HCT116 (cell line): ENCODE data around the gene SLC6A6. TPM values are rescaled to one million over a fixed set of nuclear protein-coding genes. Genes with fewer than 3 reads are reported as not detected.

Source experiments
- ATAC-seq: fragments of 200-7000 bp; cut with Tn5 transposase; 2 replicates; pipeline ENCODE4 v1.9.1; 2020; ENCODE audit warnings: mild to moderate bottlenecking, moderate library complexity
- BruUV-seq: library from RNA; stranded (reverse); fragments of 400-500 nt; replicated peaks from 2 replicates; lab custom pipeline; 2021; lab: Mats Ljungman, UMichigan
- CTCF ChIA-PET: fragments of 300-600 bp; sonication (Branson Sonifier 250); formaldehyde crosslinking; loops from one replicate; lab custom pipeline; 2021; ENCODE audit warnings: antibody characterized with exemption; lab: Charles Lee
- POLR2A ChIA-PET: fragments of 300-600, 350-600 bp; sonication (Branson Sonifier 250); formaldehyde crosslinking; loops from one replicate; lab custom pipeline; 2021; ENCODE audit warnings: antibody characterized with exemption; lab: Charles Lee
- RAD21 ChIA-PET, 2 experiments: fragments of 300-600 bp; sonication (Branson Sonifier 250); formaldehyde crosslinking; loops; one replicate each; lab custom pipeline; 2023; ENCODE audit warnings: low total read pairs in 2 of 2; ENCODE audit not compliant: uncharacterized antibody in 2 of 2, unreplicated experiment in 2 of 2, low non-redundant PET in 1 of 2; lab: Charles Lee
- DNase-seq: peaks from one replicate; pipeline ENCODE4 v3.0.0-alpha.2; 2010; ENCODE audit warnings: low read depth, low spot score
- H2AFZ ChIP-seq: fragments of 200-600 bp; shearing (Covaris generic), sonication (generic); 2 replicates; pipeline ENCODE4 v1.6.1; 2017; ENCODE audit warnings: low read depth, mixed run types, mixed read lengths, antibody characterized with exemption, low read length; ENCODE audit not compliant: poor library complexity, severe bottlenecking
- H3K27ac ChIP-seq: 2 replicates; pipeline ENCODE4 v1.5.1; 2012; ENCODE audit warnings: low read depth, low read length
- H3K27me3 ChIP-seq: fragments of 200-600 bp; sonication (generic); 2 replicates; pipeline ENCODE4 v1.6.1; 2016; ENCODE audit warnings: mixed run types, low read length, mixed read lengths; ENCODE audit not compliant: insufficient read depth
- H3K36me3 ChIP-seq, 2 experiments: fragments of 200-500 bp in 1 of 2; fragments of 200-600 bp in 1 of 2; sonication (Bioruptor generic) in 1 of 2; sonication (generic) in 1 of 2; 2 replicates each; pipeline versions ENCODE4 v1.5.1 to v1.6.1; 2014 to 2016; ENCODE audit warnings: low read length in 2 of 2, inconsistent platforms in 1 of 2, mixed read lengths in 1 of 2, mixed run types in 1 of 2; ENCODE audit not compliant: insufficient read depth in 2 of 2, control insufficient read depth in 1 of 2
- H3K4me1 ChIP-seq, 2 experiments: fragments of 200-600 bp in 1 of 2; sonication (generic) in 1 of 2; 2 replicates each; pipeline versions ENCODE4 v1.5.1 to v1.6.1; 2012 to 2017; ENCODE audit warnings: low read length in 2 of 2, inconsistent platforms in 1 of 2, mild to moderate bottlenecking in 1 of 2, mixed read lengths in 1 of 2, mixed run types in 1 of 2, moderate library complexity in 1 of 2; ENCODE audit not compliant: insufficient read depth in 2 of 2, control insufficient read depth in 1 of 2
- H3K4me2 ChIP-seq: fragments of 200-600 bp; sonication (generic); 2 replicates; pipeline ENCODE4 v1.6.1; 2017; ENCODE audit warnings: mixed run types, low read length, mixed read lengths
- H3K4me3 ChIP-seq, 2 experiments: fragments of 200-600 bp in 1 of 2; sonication (generic) in 1 of 2; replicated peaks in 1 of 2; 2 replicates each; pipeline ENCODE4 v1.5.1; 2011 to 2016; ENCODE audit warnings: low read length in 2 of 2, control low read depth in 1 of 2, low read depth in 1 of 2, mild to moderate bottlenecking in 1 of 2, mixed read lengths in 1 of 2, mixed run types in 1 of 2
- H3K79me2 ChIP-seq: fragments of 200-600 bp; sonication (generic); 2 replicates; pipeline ENCODE4 v1.6.1; 2017; ENCODE audit warnings: mild to moderate bottlenecking, mixed run types, low read length, moderate library complexity, mixed read lengths; ENCODE audit not compliant: insufficient read depth
- H3K9ac ChIP-seq: fragments of 200-600 bp; sonication (generic); 2 replicates; pipeline ENCODE4 v1.6.1; 2016; ENCODE audit warnings: low read length, mixed read lengths
- H3K9me2 ChIP-seq: fragments of 200-600 bp; sonication (generic), shearing (Covaris generic); 2 replicates; pipeline ENCODE4 v1.6.1; 2017; ENCODE audit warnings: mixed run types, mild to moderate bottlenecking, moderate library complexity; ENCODE audit not compliant: insufficient read depth
- H3K9me3 ChIP-seq, 2 experiments: fragments of 200-500 bp in 1 of 2; fragments of 200-600 bp in 1 of 2; sonication (Bioruptor generic) in 1 of 2; sonication (generic) in 1 of 2; 2 replicates each; pipeline ENCODE4 v1.6.1; 2014 to 2017; ENCODE audit warnings: low read length in 2 of 2, mixed read lengths in 2 of 2, inconsistent platforms in 1 of 2, low read depth in 1 of 2, mild to moderate bottlenecking in 1 of 2, mixed run types in 1 of 2, moderate library complexity in 1 of 2; ENCODE audit not compliant: control insufficient read depth in 1 of 2, insufficient read depth in 1 of 2
- H4K20me1 ChIP-seq: fragments of 200-600 bp; sonication (generic), shearing (Covaris generic); 2 replicates; pipeline ENCODE4 v1.6.1; 2017; ENCODE audit warnings: mixed run types, mild to moderate bottlenecking, moderate library complexity; ENCODE audit not compliant: insufficient read depth
- CEBPB ChIP-seq: IDR thresholded peaks from 2 replicates; pipeline ENCODE4 v1.6.1; 2012; ENCODE audit warnings: low read depth
- CTCF ChIP-seq, 3 experiments: fragments of 200-600 bp in 1 of 3; sonication (generic) in 1 of 3; IDR thresholded peaks in 2 of 3; conservative IDR thresholded peaks in 1 of 3; 2 replicates each; pipeline ENCODE4 v1.5.1; 2012 to 2017; ENCODE audit warnings: low read depth in 2 of 3, low read length in 2 of 3, antibody characterized with exemption in 1 of 3, borderline replicate concordance in 1 of 3, control low read depth in 1 of 3, mild to moderate bottlenecking in 1 of 3, mixed read lengths in 1 of 3, mixed run types in 1 of 3, moderate library complexity in 1 of 3; ENCODE audit not compliant: insufficient read depth in 1 of 3
- EGR1 ChIP-seq: IDR thresholded peaks from 2 replicates; pipeline ENCODE4 v1.6.1; 2012; ENCODE audit warnings: low read depth
- ELF1 ChIP-seq: IDR thresholded peaks from 2 replicates; pipeline ENCODE4 v1.6.1; 2012; ENCODE audit warnings: low read depth, borderline replicate concordance
- EZH2 ChIP-seq: fragments of 200-600 bp; sonication (generic); IDR thresholded peaks from 2 replicates; pipeline ENCODE4 v1.6.1; 2017; ENCODE audit warnings: antibody characterized with exemption, mixed run types
- FOSL1 ChIP-seq: IDR thresholded peaks from 2 replicates; pipeline ENCODE4 v1.6.1; 2012; ENCODE audit warnings: low read depth
- JUND ChIP-seq: IDR thresholded peaks from 2 replicates; pipeline ENCODE4 v1.6.1; 2012
- MAX ChIP-seq: IDR thresholded peaks from 2 replicates; pipeline ENCODE4 v1.6.1; 2012
- POLR2A ChIP-seq: IDR thresholded peaks from 2 replicates; pipeline ENCODE4 v1.7.0; 2011; ENCODE audit warnings: borderline replicate concordance; ENCODE audit not compliant: insufficient read depth, insufficient read length; ENCODE audit errors: extremely low read depth
- POLR2AphosphoS5 ChIP-seq: IDR thresholded peaks from 2 replicates; pipeline ENCODE4 v1.6.1; 2011; ENCODE audit warnings: mild to moderate bottlenecking, low read depth, low read length, moderate library complexity
- RAD21 ChIP-seq: IDR thresholded peaks from 2 replicates; pipeline ENCODE4 v1.6.1; 2012; ENCODE audit warnings: low read depth, mild to moderate bottlenecking
- REST ChIP-seq: IDR thresholded peaks from 2 replicates; pipeline ENCODE4 v1.6.1; 2012; ENCODE audit warnings: low read depth
- SP1 ChIP-seq: IDR thresholded peaks from 2 replicates; pipeline ENCODE4 v1.6.1; 2012; ENCODE audit warnings: low read depth
- YY1 ChIP-seq: IDR thresholded peaks from 2 replicates; pipeline ENCODE4 v1.6.1; 2011; ENCODE audit warnings: low read length, low read depth, moderate library complexity, mild to moderate bottlenecking; ENCODE audit not compliant: insufficient replicate concordance; ENCODE audit errors: extremely low read depth
- ZFX ChIP-seq: fragments of 450-650 bp; IDR thresholded peaks from 2 replicates; pipeline ENCODE4 v1.6.1; 2017
- ZNF274 ChIP-seq: fragments of 200-500 bp; sonication (Bioruptor generic); IDR thresholded peaks from 2 replicates; pipeline ENCODE4 v1.6.1; 2014; ENCODE audit warnings: mild to moderate bottlenecking, low read depth, low read length, inconsistent platforms
- intact Hi-C: fragments of 100-400 bp; cut with micrococcal nuclease; formaldehyde crosslinking; loops from 2 replicates; pipeline ENCODE4 v1.10.0; 2022
- total RNA-seq: library from RNA; stranded (reverse); gene quantifications from one replicate; pipeline ENCODE4 v1.2.1, GENCODE V29; 2021; ENCODE audit not compliant: unreplicated experiment

Gene SLC6A6
- total RNA-seq, 1 experiment from 2014 or later: 36.3 TPM

GRCh38 chr3:14505001-14505802 lies 102.8 kb downstream of the SLC6A6 start:
- no peaks in the 10 kb centered on the region for H4K20me1 ChIP-seq
- H2AFZ ChIP-seq: no peak overlapping the region
- ATAC-seq (no peak), DNase-seq (no peak)
- H3K79me2 ChIP-seq: no peaks in the 10 kb centered on the region
- no TSS peak for BruUV-seq
- no peaks in the 10 kb centered on the region for H3K9me2 ChIP-seq
- no peaks in the 10 kb centered on the region for H3K36me3 ChIP-seq
- no peak overlapping the region for H3K4me3 ChIP-seq
- no peak for TF ChIP-seq EGR1
- no peak for TF ChIP-seq CEBPB
- TF ChIP-seq EZH2: no peak
- TF ChIP-seq JUND: no peak
- no peak for TF ChIP-seq ZNF274
- TF ChIP-seq YY1: no peak
- TF ChIP-seq POLR2A: no peak
- TF ChIP-seq MAX: no peak
- no peak for TF ChIP-seq CTCF (IDR thresholded peaks at IDR 0.05 in 2 of 3, conservative IDR thresholded peaks at IDR 0.05 in 1 of 3; ENCODE audit: borderline replicate concordance in 1 of 3, insufficient read depth in 1 of 3, low read depth in 2 of 3, low read length in 2 of 3)
- no peak for TF ChIP-seq ZFX
- TF ChIP-seq RAD21: no peak
- TF ChIP-seq FOSL1: no peak
- TF ChIP-seq REST: no peak
- TF ChIP-seq ELF1: no peak
- no peak for TF ChIP-seq SP1
- TF ChIP-seq POLR2AphosphoS5: no peak
- H3K9me3 ChIP-seq: peaks cover 5 to 11% of the 10 kb centered on the region in 2 experiments; a peak in 1 of 4 replicates
- H3K4me1 ChIP-seq: peaks cover 0 to 4% of the 10 kb centered on the region in 2 experiments; a peak in 1 of 4 replicates
- no peaks in the 10 kb centered on the region for H3K27me3 ChIP-seq
- POLR2A ChIA-PET: no interaction called here
- CTCF ChIA-PET: no interaction called here
- no peak overlapping the region for H3K4me2 ChIP-seq
- no peak overlapping the region for H3K9ac ChIP-seq
- H3K27ac ChIP-seq: no peak overlapping the region
- intact Hi-C loops: loop anchor here (5.0 kb wide), 1 partner anchor 277 kb away; no protein-coding TSS in a partner anchor
- RAD21 ChIA-PET: no interaction called here
